LNCaP clone FGC (cell line): ENCODE results near the gene DPY30.

ENCODE experiments used
- DNase-seq: peaks from one replicate; pipeline ENCODE4 v3.0.0-alpha.2; 2011; ENCODE audit warnings: low read depth
- H3K4me3 ChIP-seq: 2 replicates; pipeline ENCODE4 v1.5.1; 2011; ENCODE audit warnings: mild to moderate bottlenecking, low read depth, low read length, control low read depth
- TF ChIP-seq, protein P1 (sequence below): IDR thresholded peaks from 2 replicates; pipeline ENCODE4 v1.5.1; 2012; ENCODE audit warnings: mild to moderate bottlenecking; ENCODE audit not compliant: control insufficient read depth, insufficient read depth; ENCODE audit errors: extremely low read depth

Gene DPY30

DNA sequence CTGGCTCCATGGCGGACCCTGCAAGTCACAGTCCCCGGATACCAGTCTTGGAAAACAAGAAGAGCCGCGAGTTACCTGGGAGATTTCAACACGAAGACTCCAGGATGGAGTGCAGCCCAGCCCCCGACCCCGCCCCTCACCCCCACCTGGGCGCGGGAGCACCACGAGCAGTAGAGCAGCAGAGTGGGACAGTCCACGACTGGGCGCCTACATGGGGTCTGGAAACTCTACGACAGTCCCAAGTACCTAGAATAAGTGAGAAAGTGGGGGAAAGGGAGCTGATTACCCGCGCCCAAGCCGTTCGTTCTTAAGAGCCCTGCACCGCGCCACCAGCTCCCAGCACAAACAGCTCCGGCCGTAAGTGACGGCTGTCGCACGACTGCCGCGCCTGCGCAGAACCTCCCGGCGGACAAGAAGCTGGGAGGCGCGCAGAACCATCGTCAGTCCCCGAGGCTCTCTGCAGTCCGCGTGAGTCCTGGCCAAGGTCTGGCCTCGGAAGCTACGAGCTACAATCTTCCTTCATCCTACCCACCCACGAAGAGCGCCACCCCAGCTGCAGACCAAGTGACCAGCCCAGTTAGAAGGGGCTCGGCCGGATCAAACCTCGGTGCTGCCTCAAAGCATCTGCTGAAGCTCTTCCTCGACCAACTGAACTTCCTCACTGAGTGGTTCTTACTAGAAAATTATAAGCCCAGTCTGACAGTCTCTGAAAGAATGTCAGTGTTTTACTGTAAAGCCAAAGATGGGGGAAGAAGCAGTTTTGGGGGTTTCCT lies at the start of gene DPY30:
TSS of gene DPY30 (minus strand) at position 359 of the 773 bp plus-strand sequence. CDS start at position 10, 349 bp downstream.
- DNase-seq = peak; percentile 81
- peak within 1 kb of the TSS; percentile 90 for H3K4me3 ChIP-seq
- TF ChIP-seq, protein P1, sequence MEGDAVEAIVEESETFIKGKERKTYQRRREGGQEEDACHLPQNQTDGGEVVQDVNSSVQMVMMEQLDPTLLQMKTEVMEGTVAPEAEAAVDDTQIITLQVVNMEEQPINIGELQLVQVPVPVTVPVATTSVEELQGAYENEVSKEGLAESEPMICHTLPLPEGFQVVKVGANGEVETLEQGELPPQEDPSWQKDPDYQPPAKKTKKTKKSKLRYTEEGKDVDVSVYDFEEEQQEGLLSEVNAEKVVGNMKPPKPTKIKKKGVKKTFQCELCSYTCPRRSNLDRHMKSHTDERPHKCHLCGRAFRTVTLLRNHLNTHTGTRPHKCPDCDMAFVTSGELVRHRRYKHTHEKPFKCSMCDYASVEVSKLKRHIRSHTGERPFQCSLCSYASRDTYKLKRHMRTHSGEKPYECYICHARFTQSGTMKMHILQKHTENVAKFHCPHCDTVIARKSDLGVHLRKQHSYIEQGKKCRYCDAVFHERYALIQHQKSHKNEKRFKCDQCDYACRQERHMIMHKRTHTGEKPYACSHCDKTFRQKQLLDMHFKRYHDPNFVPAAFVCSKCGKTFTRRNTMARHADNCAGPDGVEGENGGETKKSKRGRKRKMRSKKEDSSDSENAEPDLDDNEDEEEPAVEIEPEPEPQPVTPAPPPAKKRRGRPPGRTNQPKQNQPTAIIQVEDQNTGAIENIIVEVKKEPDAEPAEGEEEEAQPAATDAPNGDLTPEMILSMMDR = no peak

DNA sequence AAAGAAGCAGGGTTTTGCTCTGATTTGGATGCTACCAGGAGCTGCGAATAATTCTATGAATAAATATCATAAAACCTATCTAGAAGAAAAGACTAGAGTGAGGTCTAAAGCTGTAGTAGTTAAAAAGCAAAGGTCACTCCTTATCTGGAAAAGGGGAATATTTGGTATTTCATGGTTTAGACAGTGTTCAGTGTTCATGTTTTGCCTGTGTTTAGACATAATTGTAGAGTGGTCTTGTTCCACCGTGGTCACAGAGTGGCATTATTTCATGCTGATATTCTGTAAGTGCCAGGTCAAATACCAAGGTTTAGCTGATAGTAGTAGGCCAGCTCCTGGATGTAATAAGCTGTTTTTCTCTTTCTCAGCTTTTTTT lies 34.5 kb upstream of the DPY30 start:
- TF ChIP-seq, protein P1 = no peak
- H3K4me3 ChIP-seq = no peak overlapping the region
- no peak for DNase-seq

DNA sequence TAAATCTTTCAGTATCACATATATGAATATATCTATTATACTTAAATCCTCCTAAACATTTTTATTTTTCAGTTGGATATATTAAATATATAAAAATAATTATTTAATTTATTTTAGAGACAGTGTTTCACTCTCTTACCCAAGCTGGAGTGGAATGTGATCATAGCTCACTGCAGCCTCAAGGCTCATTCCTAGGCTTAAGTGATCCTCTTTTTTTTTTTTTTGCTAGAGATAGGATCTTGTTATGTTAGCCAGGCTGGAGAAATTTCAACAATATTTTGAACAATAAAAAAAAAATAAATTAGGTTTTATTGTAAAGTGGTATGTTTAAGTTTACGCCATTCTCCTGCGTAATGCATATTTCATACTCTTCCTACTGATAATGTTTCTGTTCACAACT lies 27.9 kb upstream of the DPY30 start:
- no peak overlapping the region for H3K4me3 ChIP-seq
- no peak for DNase-seq
- TF ChIP-seq, protein P1 = no peak

DNA sequence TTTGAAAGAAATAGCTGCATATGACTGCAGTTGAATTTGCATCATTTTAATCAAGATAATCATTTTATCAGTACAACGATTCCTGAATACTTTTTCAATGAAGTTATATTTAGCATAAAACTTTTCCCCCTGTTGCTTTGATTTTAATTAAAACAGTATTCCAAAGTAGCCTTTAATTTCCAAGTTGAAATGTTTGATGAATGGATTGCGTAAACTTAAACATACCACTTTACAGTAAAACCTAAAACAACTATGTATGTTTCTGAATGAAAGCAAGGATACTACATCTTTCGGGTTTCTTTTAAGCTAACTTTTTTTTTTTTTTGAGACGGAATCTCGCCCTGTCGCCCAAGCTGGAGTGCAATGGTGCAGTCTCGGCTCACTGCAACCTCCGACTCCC lies 25.1 kb upstream of the DPY30 start:
- peak overlapping the region; percentile 75 for H3K4me3 ChIP-seq
- no peak for DNase-seq
- TF ChIP-seq, protein P1 = no peak

DNA sequence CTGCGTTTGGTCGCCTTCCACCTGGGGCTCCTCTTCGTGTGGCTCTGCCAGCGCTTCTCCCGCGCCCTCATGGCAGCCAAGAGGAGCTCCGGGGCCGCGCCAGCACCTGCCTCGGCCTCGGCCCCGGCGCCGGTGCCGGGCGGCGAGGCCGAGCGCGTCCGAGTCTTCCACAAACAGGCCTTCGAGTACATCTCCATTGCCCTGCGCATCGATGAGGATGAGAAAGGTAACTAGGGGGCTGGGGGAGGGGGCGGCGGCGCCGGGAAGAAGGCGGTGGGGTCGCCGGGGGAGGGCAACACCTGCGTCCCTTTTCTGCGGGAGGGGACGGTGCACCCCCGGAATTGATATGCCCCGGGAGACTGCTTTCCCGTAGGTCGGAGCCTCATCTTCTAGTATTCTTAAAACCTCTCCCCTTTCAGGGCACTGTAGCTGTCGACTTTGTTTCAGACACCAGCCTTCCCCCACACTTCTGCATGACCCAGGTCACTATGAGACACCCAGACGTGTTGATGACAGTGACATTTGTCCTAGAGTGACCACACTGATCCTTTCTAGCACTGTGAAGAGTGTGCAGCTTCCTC lies 24.5 kb upstream of the DPY30 start:
- H3K4me3 ChIP-seq = peak overlapping the region; percentile 75
- no peak for DNase-seq
- TF ChIP-seq, protein P1 = no peak

DNA sequence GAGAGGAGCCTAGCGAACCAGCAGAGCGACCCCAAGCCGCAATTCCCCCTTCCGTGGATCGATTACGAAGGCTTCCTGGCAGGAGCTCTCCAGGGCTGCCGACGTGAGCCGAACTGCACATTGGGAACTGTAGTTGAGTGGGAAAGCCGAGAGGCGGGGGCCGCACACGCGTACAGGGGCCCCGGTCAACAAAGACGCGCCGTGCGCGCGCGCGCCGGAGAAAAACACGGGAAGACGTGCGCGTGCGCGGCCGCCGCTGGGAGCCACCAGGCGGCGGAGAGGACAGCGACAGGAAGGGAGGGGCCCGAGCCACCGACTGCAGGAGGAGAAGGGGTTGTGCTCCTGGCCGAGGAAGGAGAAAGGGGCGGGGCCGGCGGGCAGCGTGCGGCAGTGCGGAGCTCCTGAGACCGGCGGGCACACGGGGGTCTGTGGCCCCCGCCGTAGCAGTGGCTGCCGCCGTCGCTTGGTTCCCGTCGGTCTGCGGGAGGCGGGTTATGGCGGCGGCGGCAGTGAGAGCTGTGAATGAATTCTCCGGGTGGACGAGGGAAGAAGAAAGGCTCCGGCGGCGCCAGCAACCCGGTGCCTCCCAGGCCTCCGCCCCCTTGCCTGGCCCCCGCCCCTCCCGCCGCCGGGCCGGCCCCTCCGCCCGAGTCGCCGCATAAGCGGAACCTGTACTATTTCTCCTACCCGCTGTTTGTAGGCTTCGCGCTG lies 23.9 kb upstream of the DPY30 start, which contains the start of gene SPAST:
TSS of gene SPAST (plus strand) at position 247 of the 711 bp plus-strand sequence. CDS start at position 523, 276 bp downstream.
- peak; percentile 86 for DNase-seq
- H3K4me3 ChIP-seq = peak within 1 kb of the TSS; percentile 75
- TF ChIP-seq, protein P1 = peak; percentile 43
